ENCODE results near the gene KAT2B.

DNA sequence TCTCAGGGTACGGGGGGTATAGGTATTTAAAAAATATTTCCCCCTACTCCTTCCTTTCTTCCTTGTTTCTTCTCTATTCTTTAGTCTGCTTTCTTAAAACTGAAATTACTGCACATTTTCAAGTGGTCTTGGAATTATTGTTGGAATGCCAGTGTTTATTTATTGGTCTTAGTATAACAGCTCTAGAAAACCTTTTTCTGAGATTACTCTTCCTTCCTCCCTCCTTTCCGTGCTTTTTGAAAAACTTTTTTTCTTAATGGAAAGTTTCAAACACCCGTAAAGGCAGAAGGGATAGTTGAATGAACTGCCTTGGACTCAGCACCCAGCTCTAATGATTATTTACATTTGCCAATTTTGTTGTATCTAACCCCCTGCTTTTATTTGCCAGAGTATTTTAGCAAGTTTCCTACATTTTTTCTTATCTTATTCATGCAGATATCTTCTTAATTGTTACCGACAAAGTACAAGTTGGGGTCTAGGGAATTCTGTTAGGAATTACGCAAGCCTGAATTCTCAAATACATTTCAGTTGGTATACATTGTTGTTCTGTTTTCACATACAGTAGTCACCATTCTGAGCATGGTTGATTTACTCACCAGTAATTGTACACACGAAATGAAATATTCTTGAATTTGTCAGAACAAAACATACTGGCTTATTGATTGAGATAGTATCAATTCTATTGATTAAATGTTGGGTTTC, 36.2 kb downstream of the KAT2B start:
- TF ChIP-seq, protein P1, sequence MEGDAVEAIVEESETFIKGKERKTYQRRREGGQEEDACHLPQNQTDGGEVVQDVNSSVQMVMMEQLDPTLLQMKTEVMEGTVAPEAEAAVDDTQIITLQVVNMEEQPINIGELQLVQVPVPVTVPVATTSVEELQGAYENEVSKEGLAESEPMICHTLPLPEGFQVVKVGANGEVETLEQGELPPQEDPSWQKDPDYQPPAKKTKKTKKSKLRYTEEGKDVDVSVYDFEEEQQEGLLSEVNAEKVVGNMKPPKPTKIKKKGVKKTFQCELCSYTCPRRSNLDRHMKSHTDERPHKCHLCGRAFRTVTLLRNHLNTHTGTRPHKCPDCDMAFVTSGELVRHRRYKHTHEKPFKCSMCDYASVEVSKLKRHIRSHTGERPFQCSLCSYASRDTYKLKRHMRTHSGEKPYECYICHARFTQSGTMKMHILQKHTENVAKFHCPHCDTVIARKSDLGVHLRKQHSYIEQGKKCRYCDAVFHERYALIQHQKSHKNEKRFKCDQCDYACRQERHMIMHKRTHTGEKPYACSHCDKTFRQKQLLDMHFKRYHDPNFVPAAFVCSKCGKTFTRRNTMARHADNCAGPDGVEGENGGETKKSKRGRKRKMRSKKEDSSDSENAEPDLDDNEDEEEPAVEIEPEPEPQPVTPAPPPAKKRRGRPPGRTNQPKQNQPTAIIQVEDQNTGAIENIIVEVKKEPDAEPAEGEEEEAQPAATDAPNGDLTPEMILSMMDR (IDR thresholded peaks at IDR 0.05 in 4 of 5, conservative IDR thresholded peaks at IDR 0.05 in 1 of 5), result no peak
- no peak for TF ChIP-seq POLR2A (IDR thresholded peaks at IDR 0.05)
